OCI-LY7 (cell line): ENCODE results near the gene ANKRD33B. TPM values are rescaled to one million over a fixed set of nuclear protein-coding genes. Genes with fewer than 3 reads are reported as not detected.

Source experiments
- BruUV-seq: library from RNA; stranded (reverse); fragments of 400-500 nt; replicated peaks from 2 replicates; lab custom pipeline; 2021; lab: Mats Ljungman, UMichigan
- CTCF ChIA-PET: fragments of 300-600 bp; sonication (Branson Sonifier 250); formaldehyde crosslinking; loops from one replicate; lab custom pipeline; 2022; ENCODE audit warnings: antibody characterized with exemption; ENCODE audit not compliant: unreplicated experiment; lab: Charles Lee
- POLR2A ChIA-PET: fragments of 300-600 bp; sonication (Branson Sonifier 250); formaldehyde crosslinking; loops from one replicate; lab custom pipeline; 2022; ENCODE audit warnings: antibody characterized with exemption; lab: Charles Lee
- DNase-seq: peaks from one replicate; pipeline ENCODE4 v3.0.0-alpha.2; 2015; ENCODE audit warnings: low spot score
- H2AFZ ChIP-seq: fragments of 200-600 bp; sonication (generic), shearing (Covaris generic); 2 replicates; pipeline ENCODE4 v1.6.1; 2014; ENCODE audit warnings: mild to moderate bottlenecking, antibody characterized with exemption, low read length, moderate library complexity
- H3K27ac ChIP-seq: fragments of 200-600 bp; sonication (generic); 2 replicates; pipeline ENCODE4 v1.5.1; 2014; ENCODE audit warnings: mixed run types, low read depth, mild to moderate bottlenecking, moderate library complexity, low read length, inconsistent platforms; ENCODE audit not compliant: poor library complexity, severe bottlenecking
- H3K36me3 ChIP-seq: fragments of 200-600 bp; sonication (generic); 2 replicates; pipeline ENCODE4 v1.6.1; 2014; ENCODE audit warnings: mild to moderate bottlenecking, antibody characterized with exemption, low read length, moderate library complexity, mixed read lengths; ENCODE audit not compliant: insufficient read depth
- H3K4me1 ChIP-seq: fragments of 200-600 bp; sonication (generic); 2 replicates; pipeline ENCODE4 v1.5.1; 2014; ENCODE audit warnings: mild to moderate bottlenecking, low read length; ENCODE audit not compliant: insufficient read depth, poor library complexity, severe bottlenecking
- H3K4me2 ChIP-seq: fragments of 200-600 bp; sonication (generic); 2 replicates; pipeline ENCODE4 v1.6.1; 2014; ENCODE audit warnings: mild to moderate bottlenecking, low read length
- H3K4me3 ChIP-seq: fragments of 200-600 bp; sonication (generic); 2 replicates; pipeline ENCODE4 v1.5.1; 2014; ENCODE audit warnings: mild to moderate bottlenecking, low read depth, low read length; ENCODE audit not compliant: poor library complexity, severe bottlenecking
- H3K79me2 ChIP-seq: fragments of 200-600 bp; sonication (generic); 2 replicates; pipeline ENCODE4 v1.6.1; 2016; ENCODE audit warnings: low read depth, mild to moderate bottlenecking, low read length, moderate library complexity, mixed read lengths; ENCODE audit not compliant: insufficient read depth
- H3K9me2 ChIP-seq: fragments of 200-600 bp; sonication (generic); 2 replicates; pipeline ENCODE4 v1.6.1; 2016; ENCODE audit warnings: mild to moderate bottlenecking, low read length, mixed read lengths; ENCODE audit not compliant: insufficient read depth
- H3K9me3 ChIP-seq: fragments of 200-600 bp; sonication (generic); 2 replicates; pipeline ENCODE4 v1.6.1; 2014; ENCODE audit warnings: mild to moderate bottlenecking, mixed run types, low read length, mixed read lengths
- H4K20me1 ChIP-seq: fragments of 200-600 bp; sonication (generic); 2 replicates; pipeline ENCODE4 v1.6.1; 2014; ENCODE audit warnings: mild to moderate bottlenecking, antibody characterized with exemption, low read length, moderate library complexity, mixed read lengths; ENCODE audit not compliant: insufficient read depth
- CTCF ChIP-seq: fragments of 200-600 bp; sonication (generic); conservative IDR thresholded peaks from 2 replicates; pipeline ENCODE4 v1.5.1; 2014; ENCODE audit warnings: mild to moderate bottlenecking, antibody characterized with exemption, low read length, moderate library complexity, mixed read lengths
- EZH2phosphoT487 ChIP-seq: fragments of 200-600 bp; sonication (generic); IDR thresholded peaks from 2 replicates; pipeline ENCODE4 v1.6.1; 2018; ENCODE audit warnings: low read depth, borderline replicate concordance, mild to moderate bottlenecking, mixed run types, antibody characterized with exemption, low read length, moderate library complexity, mixed read lengths
- intact Hi-C: fragments of 100-400 bp; cut with micrococcal nuclease; formaldehyde crosslinking; loops from one replicate; pipeline ENCODE4 v1.10.0; 2022; ENCODE audit not compliant: unreplicated experiment
- total RNA-seq, 2 experiments: library from RNA; depleted of rRNA in 1 of 2; stranded (reverse); fragments of >200 nt in 1 of 2; shearing (Covaris generic) in 1 of 2; gene quantifications; 2 replicates each; pipeline ENCODE4 v1.2.3, GENCODE V29; 2014 to 2022

The ANKRD33B gene
- total RNA-seq, 2 experiments from 2014 or later = 5.6 to 11.4 TPM

- H3K36me3 ChIP-seq = peaks cover 22% of the 10 kb centered on the region
- H3K79me2 ChIP-seq = no peaks in the 10 kb centered on the region
- intact Hi-C loops = no loop called here
- H3K27ac ChIP-seq = no peak overlapping the region
- H3K9me2 ChIP-seq = no peaks in the 10 kb centered on the region
- H3K4me3 ChIP-seq = no peak overlapping the region
- ChIA-PET CTCF (no interaction called here), POLR2A (interaction anchor here (1.1 to 1.5 kb wide), 3 partner anchors 18 to 57 kb away, joined by 3 read pairs; no protein-coding TSS in a partner anchor)
- no peak for DNase-seq
- no peak overlapping the region for H3K4me2 ChIP-seq
- H3K4me1 ChIP-seq = no peaks in the 10 kb centered on the region
- H3K9me3 ChIP-seq = no peaks in the 10 kb centered on the region
- TF ChIP-seq EZH2phosphoT487 = no peak
- TF ChIP-seq CTCF = no peak
- BruUV-seq = no TSS peak
- H2AFZ ChIP-seq = no peak overlapping the region
- H4K20me1 ChIP-seq = no peaks in the 10 kb centered on the region
Measured at GRCh38 chr5:10685115-10685521, 121.2 kb downstream of the ANKRD33B start.

GRCh38 chr5:10686890-10687289 is 123.0 kb downstream of the ANKRD33B start:
- Histone ChIP-seq H3K9me3 (no peaks in the 10 kb centered on the region), H2AFZ (no peak overlapping the region), H3K36me3 (peaks cover 11% of the 10 kb centered on the region), H3K9me2 (no peaks in the 10 kb centered on the region), H3K4me1 (no peaks in the 10 kb centered on the region), H4K20me1 (no peaks in the 10 kb centered on the region), H3K4me3 (no peak overlapping the region), H3K79me2 (no peaks in the 10 kb centered on the region), H3K27ac (no peak overlapping the region), H3K4me2 (no peak overlapping the region)
- ChIA-PET CTCF (no interaction called here), POLR2A (interaction anchor here (1.1 to 1.5 kb wide), 2 partner anchors 11 to 423 kb away, joined by 3 read pairs; no protein-coding TSS in a partner anchor)
- intact Hi-C loops = no loop called here
- TF ChIP-seq CTCF (no peak), EZH2phosphoT487 (no peak)
- DNase-seq = no peak
- no TSS peak for BruUV-seq

DNA sequence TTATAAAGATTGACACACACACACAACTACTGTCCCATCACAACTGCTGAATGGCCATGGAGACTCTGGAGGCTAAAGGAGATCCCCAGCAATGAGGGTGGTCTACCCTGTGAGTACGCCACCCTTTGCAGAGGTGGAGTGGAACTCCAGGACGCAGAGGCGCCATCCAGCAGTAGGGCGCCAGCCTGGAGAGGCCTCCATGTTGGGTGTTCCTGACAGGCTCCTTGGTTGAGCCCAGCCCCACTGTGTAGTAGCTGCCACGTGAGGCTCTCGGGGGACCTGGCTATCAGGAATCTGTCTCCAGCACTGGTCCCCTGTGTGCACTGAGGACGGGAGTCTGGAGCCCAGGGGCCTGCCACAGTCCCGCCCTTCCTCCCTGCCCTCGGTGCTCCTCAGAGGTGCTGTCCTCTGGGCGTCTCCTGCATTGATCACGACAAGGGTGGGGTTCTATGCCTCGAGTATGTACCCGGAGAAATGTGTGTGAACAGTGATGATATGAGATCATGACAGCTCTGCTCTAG is 124.8 kb downstream of the ANKRD33B start:
- no peak overlapping the region for H3K4me3 ChIP-seq
- no peak overlapping the region for H3K27ac ChIP-seq
- ChIA-PET CTCF (no interaction called here), POLR2A (no interaction called here)
- H3K4me1 ChIP-seq = no peaks in the 10 kb centered on the region
- DNase-seq = no peak
- H3K36me3 ChIP-seq = no peaks in the 10 kb centered on the region; the same call in 1 of the 2 replicates
- no peaks in the 10 kb centered on the region for H3K79me2 ChIP-seq
- TF ChIP-seq EZH2phosphoT487 (no peak), CTCF (no peak)
- no peaks in the 10 kb centered on the region for H3K9me2 ChIP-seq
- BruUV-seq = no TSS peak
- H2AFZ ChIP-seq = no peak overlapping the region
- H3K4me2 ChIP-seq = no peak overlapping the region
- H3K9me3 ChIP-seq = no peaks in the 10 kb centered on the region
- no peaks in the 10 kb centered on the region for H4K20me1 ChIP-seq
- intact Hi-C loops = no loop called here
